Embryonic facial prominence (tissue), 1 donor: ENCODE results near the gene SLC2A4RG.

Experiments used
- DNase-seq: peaks from one replicate; pipeline ENCODE4 v3.0.0-alpha.2; 2016; ENCODE audit errors: extremely low spot score

SLC2A4RG gene

GRCh38 chr20:63740627-63741353 lies 1.2 kb downstream of the SLC2A4RG start:
- DNase-seq = peak; percentile 46

- DNase-seq = no peak
These were observed 1.7 kb downstream of the SLC2A4RG start for GRCh38 chr20:63741354-63741675.

GRCh38 chr20:63741676-63742380 lies 2.3 kb downstream of the SLC2A4RG start:
- no peak for DNase-seq

- no peak for DNase-seq
These were observed 2.9 kb downstream of the SLC2A4RG start for GRCh38 chr20:63742381-63743024.

GRCh38 chr20:63743210-63743970 lies 3.8 kb downstream of the SLC2A4RG start:
- no peak for DNase-seq

GRCh38 chr20:63744158-63744557 lies 4.6 kb downstream of the SLC2A4RG start:
- DNase-seq = no peak

GRCh38 chr20:63744574-63745423 lies 5.2 kb downstream of the SLC2A4RG start:
- DNase-seq = no peak

- no peak for DNase-seq
These were observed 5.8 kb downstream of the SLC2A4RG start for GRCh38 chr20:63745424-63745805.

- DNase-seq = no peak
These were observed 6.6 kb downstream of the SLC2A4RG start for GRCh38 chr20:63745961-63746731.

- no peak for DNase-seq
These were observed 7.3 kb downstream of the SLC2A4RG start for GRCh38 chr20:63746751-63747315.

GRCh38 chr20:63747622-63748069 lies 8.1 kb downstream of the SLC2A4RG start:
- no peak for DNase-seq

- no peak for DNase-seq
These were observed 8.7 kb downstream of the SLC2A4RG start for GRCh38 chr20:63748070-63748933.

- DNase-seq = no peak
These were observed 9.3 kb downstream of the SLC2A4RG start for GRCh38 chr20:63748934-63749270.

- DNase-seq = no peak
These were observed 10.3 kb downstream of the SLC2A4RG start for GRCh38 chr20:63749597-63750508.

- DNase-seq = no peak
These were observed 11.4 kb downstream of the SLC2A4RG start for GRCh38 chr20:63750807-63751470.

GRCh38 chr20:63751471-63752271 lies 12.1 kb downstream of the SLC2A4RG start:
- no peak for DNase-seq
